ENCODE results near the gene HK2.
"Not testable (repeated sequence)": the region's sequence is repeated elsewhere in the genome, so short reads cannot be mapped to it uniquely, and the experiment has no call there.

The HK2 gene

DNA sequence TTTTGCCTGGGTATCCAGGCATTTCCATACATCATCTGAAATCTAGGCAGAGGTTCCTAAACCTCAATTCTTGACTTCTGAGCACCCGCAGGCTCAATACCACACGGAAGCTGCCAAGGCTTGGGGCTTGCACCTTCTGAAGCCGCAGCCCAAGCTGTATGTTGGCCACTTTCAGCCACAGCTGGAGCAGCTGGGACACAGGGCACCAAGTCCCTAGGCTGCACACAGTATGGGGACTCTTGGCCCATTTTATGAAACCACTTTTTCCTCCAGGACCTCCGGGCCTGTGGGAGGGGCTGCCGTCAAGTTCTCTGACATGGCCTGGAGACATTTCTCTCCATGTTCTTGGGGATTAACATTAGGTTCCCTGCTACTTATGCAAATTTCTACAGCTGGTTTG is 72.5 kb downstream of the HK2 start:
- DNase-seq = no peak

DNA sequence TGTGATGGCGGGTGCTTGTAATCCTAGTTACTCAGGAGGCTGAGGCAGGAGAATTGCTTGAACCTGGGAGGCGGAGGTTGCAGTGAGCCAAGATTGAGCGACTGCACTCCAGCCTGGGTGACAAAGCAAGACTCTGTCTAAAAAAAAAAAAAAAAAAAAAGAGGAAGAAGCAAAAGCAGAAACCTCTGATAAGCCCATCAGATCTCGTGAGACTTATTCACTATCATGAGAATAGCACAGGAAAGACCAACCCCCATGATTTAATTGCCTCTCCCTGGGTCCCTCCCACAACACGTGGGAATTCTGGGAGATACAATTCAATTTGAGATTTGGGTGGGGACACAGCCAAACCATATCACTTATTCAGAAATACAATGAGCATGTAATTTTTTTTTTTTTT is 73.6 kb downstream of the HK2 start:
- not testable (repeated sequence) for DNase-seq

DNA sequence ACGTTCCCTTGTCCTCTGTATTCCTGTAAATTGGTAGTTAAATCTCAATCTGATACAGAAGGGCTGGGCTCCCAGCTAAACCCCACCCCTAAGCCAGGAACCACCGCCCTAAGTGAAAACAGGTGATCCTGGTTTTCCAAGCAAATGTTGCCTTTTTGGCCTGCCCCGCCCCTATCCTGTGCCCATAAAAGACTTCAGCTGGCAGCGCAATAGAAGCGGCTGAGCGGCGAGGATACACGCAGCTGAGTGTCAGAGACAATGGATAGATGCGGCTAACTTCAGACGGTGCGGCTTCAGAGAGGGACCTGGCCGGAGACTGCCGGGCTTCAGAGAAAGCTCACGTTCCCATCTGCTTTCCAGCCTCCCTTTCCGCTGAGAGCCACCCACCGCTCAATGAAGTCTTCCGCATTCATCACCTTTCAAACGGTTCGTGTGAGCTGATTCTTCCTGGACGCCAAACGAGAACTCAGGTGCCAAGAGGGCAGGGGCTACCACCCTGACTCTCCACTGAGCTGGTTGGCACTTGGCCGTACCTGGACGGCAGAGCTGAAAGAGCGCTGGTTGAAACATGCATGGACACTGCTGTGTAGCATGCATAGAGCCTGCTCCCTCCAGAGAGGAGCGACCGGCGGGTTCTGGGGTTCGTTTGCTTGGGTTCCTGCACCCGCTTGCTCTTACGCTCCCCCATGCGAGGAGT is 75.0 kb downstream of the HK2 start:
- no peak for DNase-seq

- no peak for DNase-seq
Measured at GRCh38 chr2:74910245-74910644, 76.3 kb downstream of the HK2 start.

GRCh38 chr2:74911061-74911460 is 77.1 kb downstream of the HK2 start:
- no peak for DNase-seq

DNA sequence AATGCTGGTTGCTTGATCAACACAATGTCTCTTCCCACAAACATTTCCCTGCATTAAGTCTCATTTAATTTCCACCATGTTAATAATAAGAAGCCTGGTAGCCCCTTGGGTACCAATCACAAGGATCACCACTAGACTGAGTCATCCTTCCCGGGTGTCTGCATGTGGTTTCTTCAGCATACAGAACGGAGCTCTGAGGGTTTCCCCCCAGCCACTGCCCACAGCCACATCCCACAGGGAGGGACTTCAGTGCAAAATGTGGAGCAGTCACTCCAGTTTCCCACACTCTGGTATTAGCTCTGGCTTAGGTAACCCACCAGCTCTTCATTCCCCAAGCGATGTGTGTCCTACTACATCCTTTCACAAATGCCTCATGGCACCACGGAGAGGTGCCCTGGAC is 81.8 kb downstream of the HK2 start:
- DNase-seq = no peak

GRCh38 chr2:74916394-74916793 is 82.5 kb downstream of the HK2 start:
- DNase-seq = no peak

GRCh38 chr2:74917702-74918619 is 84.0 kb downstream of the HK2 start:
- no peak for DNase-seq

DNA sequence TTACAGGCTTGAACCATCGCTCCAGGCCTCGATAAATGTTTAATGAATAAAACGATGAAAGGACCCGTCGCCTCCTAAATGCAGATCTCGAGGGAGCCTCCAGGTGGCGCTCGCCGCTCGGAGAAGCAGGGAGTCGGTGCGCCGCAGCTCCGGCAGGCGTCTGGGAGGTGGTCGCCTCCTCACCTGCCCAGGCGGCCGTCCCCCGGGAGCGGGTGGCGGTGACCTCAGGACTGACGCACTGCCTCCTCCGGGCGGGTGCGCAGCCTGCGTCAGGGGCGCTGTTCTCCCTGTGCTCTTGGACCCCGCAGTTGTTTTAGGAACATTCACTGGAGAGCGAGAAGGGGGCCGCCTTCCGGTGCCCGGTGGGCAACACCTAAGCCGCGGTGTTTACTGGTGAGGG is 85.9 kb downstream of the HK2 start:
- peak; percentile 75 for DNase-seq

DNA sequence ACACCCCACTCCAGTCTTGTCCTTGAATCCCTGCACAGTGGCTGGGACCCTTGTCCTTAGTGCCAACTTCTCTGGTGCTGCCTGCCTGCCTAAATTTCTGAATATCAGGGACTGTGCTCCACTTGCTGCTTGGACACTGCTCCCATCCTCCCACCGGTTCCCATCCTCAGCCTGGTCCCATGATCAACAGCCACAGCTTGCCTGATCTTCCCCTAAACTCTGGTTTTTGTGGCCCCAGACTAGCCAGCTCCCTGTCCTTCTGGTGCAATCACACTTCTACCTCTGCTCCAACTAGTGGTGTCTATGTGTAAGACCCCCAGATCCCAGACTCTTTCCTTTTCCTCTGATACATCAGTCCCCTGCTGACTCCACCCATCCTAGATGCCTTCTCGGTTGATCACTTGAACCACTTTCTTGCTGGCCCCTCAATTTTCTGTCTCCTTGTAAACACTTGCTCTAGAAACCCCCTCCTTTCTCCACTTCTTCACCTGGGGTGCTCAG is 87.4 kb downstream of the HK2 start:
- no peak for DNase-seq

GRCh38 chr2:74922592-74923227 is 88.8 kb downstream of the HK2 start:
- no peak for DNase-seq

- DNase-seq = no peak
Measured at GRCh38 chr2:74924463-74925265, 90.7 kb downstream of the HK2 start.

DNA sequence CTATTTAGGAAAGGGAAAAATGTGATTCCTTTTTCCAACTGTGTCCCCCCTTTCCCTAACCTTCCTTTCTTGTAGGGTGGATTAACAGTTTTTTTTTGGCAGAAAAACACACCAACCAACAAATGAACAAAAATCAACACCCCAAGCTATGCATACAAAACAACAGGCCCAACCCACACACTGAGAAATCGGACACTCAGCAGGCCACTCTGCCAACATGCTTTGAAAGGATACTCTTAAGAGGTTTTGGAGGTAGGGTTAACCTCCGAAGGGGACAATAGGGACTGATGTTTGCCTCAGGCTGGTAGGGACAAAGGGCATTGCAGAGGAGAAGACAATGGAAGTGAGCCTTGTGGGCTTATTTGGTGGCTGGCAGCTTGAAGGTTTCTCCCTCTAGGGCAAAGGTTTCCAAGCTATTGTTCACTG is 91.4 kb downstream of the HK2 start:
- DNase-seq = peak; percentile 13

DNA sequence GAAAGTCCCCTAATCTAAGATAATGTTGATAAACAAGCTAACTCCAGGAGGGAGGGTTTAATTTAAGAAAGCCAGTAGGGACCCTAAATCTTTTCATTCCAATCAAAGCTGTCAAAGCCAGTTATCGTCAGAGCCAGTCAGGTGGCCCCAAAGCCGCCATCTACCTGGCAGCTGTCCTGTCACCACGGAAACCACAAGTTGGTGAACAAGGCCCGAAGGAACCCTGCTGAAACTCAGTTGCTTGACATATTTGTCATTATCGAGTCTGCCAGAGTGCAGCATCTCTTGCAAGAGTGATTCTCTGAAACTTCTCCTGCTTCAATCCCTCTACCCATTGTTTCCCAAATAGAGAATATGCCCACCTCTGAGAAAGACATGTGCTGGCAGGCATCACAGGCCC is 93.7 kb downstream of the HK2 start:
- DNase-seq = peak; percentile 16

- DNase-seq = no peak
Measured at GRCh38 chr2:74930811-74931486, 97.0 kb downstream of the HK2 start.

- DNase-seq = no peak
Measured at GRCh38 chr2:74931940-74932339, 98.0 kb downstream of the HK2 start.

DNA sequence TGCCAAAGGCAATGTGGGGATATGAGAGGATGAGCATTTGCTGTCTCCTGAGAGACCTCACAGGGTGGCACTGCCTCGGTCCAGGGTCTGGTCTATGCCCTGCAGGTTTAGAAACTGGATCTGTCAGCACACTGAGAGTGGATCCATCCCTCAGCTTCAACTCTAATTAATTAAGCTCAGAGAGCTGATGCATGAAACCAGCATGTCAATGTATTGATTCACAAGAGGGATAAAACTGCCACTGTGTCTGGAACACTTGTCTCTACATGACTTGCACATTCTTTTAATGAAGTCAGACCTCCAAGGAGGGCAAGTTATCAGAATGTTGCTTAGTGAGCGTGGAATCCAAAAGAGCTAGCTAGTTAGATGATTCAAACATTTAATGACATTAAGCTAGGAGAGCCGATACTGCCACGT is 102.1 kb downstream of the HK2 start:
- no peak for DNase-seq

- DNase-seq = no peak
Measured at GRCh38 chr2:74937221-74937880, 103.4 kb downstream of the HK2 start.

- no peak for DNase-seq
Measured at GRCh38 chr2:74938264-74938663, 104.3 kb downstream of the HK2 start.

DNA sequence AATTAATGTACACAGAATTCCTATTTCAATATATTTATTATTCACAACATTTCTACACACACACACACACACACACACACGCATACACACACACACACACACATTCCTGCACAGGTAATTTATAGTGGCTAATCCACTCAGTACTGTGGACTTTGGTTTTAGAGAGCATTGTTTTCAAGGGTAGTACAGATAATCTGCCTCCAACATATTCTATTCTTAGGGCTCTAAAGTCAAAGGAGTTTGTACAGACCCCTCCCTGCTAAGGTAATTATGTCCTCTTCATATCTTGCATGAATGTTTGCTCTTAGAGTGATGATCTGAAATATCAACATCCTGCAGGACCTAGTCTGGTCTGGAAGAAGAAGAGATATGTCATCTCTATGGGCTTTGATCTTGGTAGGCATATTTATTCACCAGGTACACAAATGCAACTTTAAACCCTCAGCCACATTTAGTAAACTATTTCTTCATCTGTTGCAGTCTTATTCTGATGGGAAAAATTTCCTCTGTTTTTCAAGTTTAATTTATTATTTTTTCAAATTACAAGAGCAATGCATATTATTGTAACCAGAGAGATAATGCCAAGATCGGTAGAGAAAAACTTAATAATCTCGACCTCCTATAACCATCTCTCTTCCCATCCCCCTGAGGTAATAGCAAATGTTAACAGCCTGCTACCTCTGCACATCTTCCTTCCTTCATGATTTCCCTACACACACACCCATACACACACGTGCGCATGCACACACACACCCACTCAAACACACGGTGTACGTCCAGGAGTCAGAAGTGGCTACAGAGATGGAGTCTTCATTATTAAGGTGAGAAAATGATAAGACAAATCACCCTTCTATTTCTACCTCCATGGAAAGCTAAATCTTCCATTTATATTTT is 106.2 kb downstream of the HK2 start:
- no peak for DNase-seq

All from NCI-H345 (cell line).